Mucosa of stomach (tissue), 1 donor: Measurements from ENCODE around the gene DACT3.

Source experiments
- H3K27me3 ChIP-seq: one replicate; pipeline ENCODE4 v1.7.0; 2013; ENCODE audit warnings: mild to moderate bottlenecking, low read length; ENCODE audit not compliant: control insufficient read depth, insufficient read depth
- H3K36me3 ChIP-seq: one replicate; pipeline ENCODE4 v1.7.0; 2013; ENCODE audit warnings: low read length; ENCODE audit not compliant: control insufficient read depth, insufficient read depth
- H3K4me1 ChIP-seq: one replicate; pipeline ENCODE4 v1.7.0; 2013; ENCODE audit warnings: mild to moderate bottlenecking, low read length; ENCODE audit not compliant: control insufficient read depth, insufficient read depth
- H3K4me3 ChIP-seq: one replicate; pipeline ENCODE4 v1.7.0; 2013; ENCODE audit warnings: low read length
- H3K9ac ChIP-seq: one replicate; pipeline ENCODE4 v1.7.0; 2013; ENCODE audit warnings: mild to moderate bottlenecking, low read length, moderate library complexity
- H3K9me3 ChIP-seq: one replicate; pipeline ENCODE4 v1.7.0; 2013; ENCODE audit warnings: mild to moderate bottlenecking, low read length, moderate library complexity; ENCODE audit not compliant: control insufficient read depth
- donor health status: Pancreatic carcinoma.

DACT3 gene

GRCh38 chr19:46605356-46605821 lies 55.6 kb downstream of the DACT3 start:
- H3K36me3 ChIP-seq, result peaks cover 23% of the 10 kb centered on the region
- no peak overlapping the region for H3K4me3 ChIP-seq
- peaks cover 17% of the 10 kb centered on the region for H3K4me1 ChIP-seq

GRCh38 chr19:46604781-46605355 lies 56.1 kb downstream of the DACT3 start:
- H3K27me3 ChIP-seq, result no peaks in the 10 kb centered on the region
- H3K4me3 ChIP-seq, result no peak overlapping the region
- peaks cover 22% of the 10 kb centered on the region for H3K4me1 ChIP-seq
- H3K9ac ChIP-seq, result no peak overlapping the region
- H3K9me3 ChIP-seq, result no peaks in the 10 kb centered on the region
- H3K36me3 ChIP-seq, result peaks cover 23% of the 10 kb centered on the region

More at GRCh38 chr19:46605356-46605821, 55.6 kb downstream of the DACT3 start:
- Histone ChIP-seq H3K27me3 (no peaks in the 10 kb centered on the region), H3K9ac (no peak overlapping the region), H3K9me3 (no peaks in the 10 kb centered on the region)

GRCh38 chr19:46603752-46604231 lies 57.2 kb downstream of the DACT3 start:
- Histone ChIP-seq H3K4me3 (peak overlapping the region; percentile 96), H3K9ac (peak overlapping the region; percentile 100)

GRCh38 chr19:46603195-46603637 lies 57.8 kb downstream of the DACT3 start:
- peak overlapping the region; percentile 100 for H3K9ac ChIP-seq
- no peaks in the 10 kb centered on the region for H3K9me3 ChIP-seq
- H3K4me1 ChIP-seq, result peaks cover 24% of the 10 kb centered on the region
- no peaks in the 10 kb centered on the region for H3K27me3 ChIP-seq
- peak overlapping the region; percentile 96 for H3K4me3 ChIP-seq
- H3K36me3 ChIP-seq, result peaks cover 11% of the 10 kb centered on the region

More at GRCh38 chr19:46603752-46604231, 57.2 kb downstream of the DACT3 start:
- H3K27me3 ChIP-seq, result no peaks in the 10 kb centered on the region
- H3K4me1 ChIP-seq, result peaks cover 24% of the 10 kb centered on the region
- H3K36me3 ChIP-seq, result peaks cover 16% of the 10 kb centered on the region
- H3K9me3 ChIP-seq, result no peaks in the 10 kb centered on the region

- H3K9me3 ChIP-seq, result no peaks in the 10 kb centered on the region
- peak overlapping the region; percentile 100 for H3K9ac ChIP-seq
- peaks cover 24% of the 10 kb centered on the region for H3K4me1 ChIP-seq
- H3K4me3 ChIP-seq, result peak overlapping the region; percentile 96
- H3K27me3 ChIP-seq, result no peaks in the 10 kb centered on the region
- peaks cover 5% of the 10 kb centered on the region for H3K36me3 ChIP-seq
These were observed 58.4 kb downstream of the DACT3 start for GRCh38 chr19:46602392-46603194.

GRCh38 chr19:46601318-46602224 lies 59.4 kb downstream of the DACT3 start, which contains the start of gene CALM3:
TSS of gene CALM3 (plus strand) at chr19:46601330. CDS start at chr19:46601435, 105 bp downstream.
- H3K9ac ChIP-seq, result peak within 1 kb of the TSS; percentile 100
- H3K4me1 ChIP-seq, result peaks cover 24% of the 10 kb centered on the region
- no peaks in the 10 kb centered on the region for H3K36me3 ChIP-seq

GRCh38 chr19:46600384-46601317 lies 60.3 kb downstream of the DACT3 start:
- H3K27me3 ChIP-seq, result no peaks in the 10 kb centered on the region
- H3K4me3 ChIP-seq, result peak overlapping the region; percentile 84
- H3K9me3 ChIP-seq, result no peaks in the 10 kb centered on the region
- peak overlapping the region; percentile 100 for H3K9ac ChIP-seq
- no peaks in the 10 kb centered on the region for H3K36me3 ChIP-seq
- peaks cover 24% of the 10 kb centered on the region for H3K4me1 ChIP-seq

More at GRCh38 chr19:46601318-46602224, 59.4 kb downstream of the DACT3 start, which contains the start of gene CALM3:
- Histone ChIP-seq H3K4me3 (peak within 1 kb of the TSS; percentile 96), H3K27me3 (no peaks in the 10 kb centered on the region), H3K9me3 (no peaks in the 10 kb centered on the region)

- peak overlapping the region; percentile 84 for H3K4me3 ChIP-seq
- peak overlapping the region; percentile 98 for H3K9ac ChIP-seq
- no peaks in the 10 kb centered on the region for H3K36me3 ChIP-seq
- no peaks in the 10 kb centered on the region for H3K27me3 ChIP-seq
- H3K4me1 ChIP-seq, result peaks cover 21% of the 10 kb centered on the region
- H3K9me3 ChIP-seq, result no peaks in the 10 kb centered on the region
These were observed 61.1 kb downstream of the DACT3 start for GRCh38 chr19:46599716-46600373.

GRCh38 chr19:46598372-46598917 lies 62.5 kb downstream of the DACT3 start:
- Histone ChIP-seq H3K4me1 (peaks cover 12% of the 10 kb centered on the region), H3K9me3 (no peaks in the 10 kb centered on the region), H3K27me3 (no peaks in the 10 kb centered on the region), H3K9ac (no peak overlapping the region), H3K36me3 (no peaks in the 10 kb centered on the region), H3K4me3 (no peak overlapping the region)
